ENCODE results near the gene TGFB2. TPM values are rescaled to one million over a fixed set of nuclear protein-coding genes. Genes with fewer than 3 reads are reported as not detected.

Gene TGFB2
- total and polyA plus RNA-seq, 4 donors = 0.21 to 0.75 (median 0.41) TPM

- TF ChIP-seq ZBTB33 (IDR thresholded peaks at IDR 0.05) (no peak), ATF3 (IDR thresholded peaks at IDR 0.05) (no peak), REST (IDR thresholded peaks at IDR 0.05) (no peak), RXRA (IDR thresholded peaks at IDR 0.05) (no peak), RAD21 (IDR thresholded peaks at IDR 0.05) (no peak), EGR1 (IDR thresholded peaks at IDR 0.05; ENCODE audit: low read depth in 2 of 2) (no peak)
- DNase-seq (ENCODE audit: low spot score) = no peak
- Histone ChIP-seq H3K27ac (ENCODE audit: low read depth in 1 of 2, low read length in 2 of 2) (no peak overlapping the region), H3K9me3 (ENCODE audit: control insufficient read depth in 4 of 4, low read length in 3 of 4) (no peaks in the 10 kb centered on the region), H3K27me3 (ENCODE audit: control insufficient read depth in 4 of 4, insufficient read depth in 4 of 4, low read length in 3 of 4) (no peaks in the 10 kb centered on the region), H3K36me3 (ENCODE audit: control insufficient read depth in 4 of 4, insufficient read depth in 3 of 4, low read depth in 1 of 4, low read length in 3 of 4) (no peaks in the 10 kb centered on the region), H3K9ac (ENCODE audit: low read depth in 1 of 2, low read length in 2 of 2) (peak overlapping the region in 1 of 2 donors; percentile 11), H3K4me1 (ENCODE audit: control insufficient read depth in 4 of 4, insufficient read depth in 4 of 4, low read length in 3 of 4) (no peaks in the 10 kb centered on the region), H3K4me3 (ENCODE audit: low read depth in 1 of 3, low read length in 3 of 3) (no peak overlapping the region)
- 83% methylated on average over 4 of the region's 4 CpGs for WGBS
Measured at GRCh38 chr1:218462116-218462515, 117.0 kb downstream of the TGFB2 start.

- Histone ChIP-seq H3K36me3 (ENCODE audit: control insufficient read depth in 4 of 4, insufficient read depth in 3 of 4, low read depth in 1 of 4, low read length in 3 of 4) (no peaks in the 10 kb centered on the region), H3K9me3 (ENCODE audit: control insufficient read depth in 4 of 4, low read length in 3 of 4) (no peaks in the 10 kb centered on the region), H3K4me3 (ENCODE audit: low read depth in 1 of 3, low read length in 3 of 3) (no peak overlapping the region), H3K9ac (ENCODE audit: low read depth in 1 of 2, low read length in 2 of 2) (no peak overlapping the region), H3K27me3 (ENCODE audit: control insufficient read depth in 4 of 4, insufficient read depth in 4 of 4, low read length in 3 of 4) (no peaks in the 10 kb centered on the region), H3K27ac (ENCODE audit: low read depth in 1 of 2, low read length in 2 of 2) (no peak overlapping the region), H3K4me1 (ENCODE audit: control insufficient read depth in 4 of 4, insufficient read depth in 4 of 4, low read length in 3 of 4) (peaks cover 0 to 2% (median 0%) of the 10 kb centered on the region in 4 donors)
- 56% methylated on average over 2 of the region's 2 CpGs for WGBS
- DNase-seq (ENCODE audit: low spot score) = no peak
- no peak for TF ChIP-seq FOXA2 (IDR thresholded peaks at IDR 0.05)
- no peak for TF ChIP-seq ATF3 (IDR thresholded peaks at IDR 0.05)
- no peak for TF ChIP-seq HNF4G (IDR thresholded peaks at IDR 0.05)
Measured at GRCh38 chr1:218462587-218462986, 117.5 kb downstream of the TGFB2 start.

GRCh38 chr1:218463194-218464156 is 118.3 kb downstream of the TGFB2 start:
- Histone ChIP-seq H3K9me3 (ENCODE audit: control insufficient read depth in 4 of 4, low read length in 3 of 4) (no peaks in the 10 kb centered on the region), H3K27me3 (ENCODE audit: control insufficient read depth in 4 of 4, insufficient read depth in 4 of 4, low read length in 3 of 4) (no peaks in the 10 kb centered on the region), H3K36me3 (ENCODE audit: control insufficient read depth in 4 of 4, insufficient read depth in 3 of 4, low read depth in 1 of 4, low read length in 3 of 4) (no peaks in the 10 kb centered on the region), H3K27ac (ENCODE audit: low read depth in 1 of 2, low read length in 2 of 2) (peak overlapping the region; percentile 48 to 60), H3K4me1 (ENCODE audit: control insufficient read depth in 4 of 4, insufficient read depth in 4 of 4, low read length in 3 of 4) (peaks cover 0 to 2% (median 0%) of the 10 kb centered on the region in 4 donors), H3K4me3 (ENCODE audit: low read depth in 1 of 3, low read length in 3 of 3) (no peak overlapping the region), H3K9ac (ENCODE audit: low read depth in 1 of 2, low read length in 2 of 2) (no peak overlapping the region)
- 72% methylated on average over 14 of the region's 14 CpGs for WGBS
- TF ChIP-seq TAF1 (conservative IDR thresholded peaks at IDR 0.05) (no peak), NR2F2 (IDR thresholded peaks at IDR 0.05) (peak; percentile 61), RAD21 (IDR thresholded peaks at IDR 0.05) (no peak), ZBTB33 (IDR thresholded peaks at IDR 0.05) (no peak), FOXA2 (IDR thresholded peaks at IDR 0.05) (no peak), HNF4G (IDR thresholded peaks at IDR 0.05) (no peak), YY1 (IDR thresholded peaks at IDR 0.05) (no peak), GABPA (IDR thresholded peaks at IDR 0.05 in 1 of 2, conservative IDR thresholded peaks at IDR 0.05 in 1 of 2) (no peak), MAX (IDR thresholded peaks at IDR 0.05) (no peak), JUND (IDR thresholded peaks at IDR 0.05) (peak in 1 of 2 donors; percentile 49), FOXA1 (IDR thresholded peaks at IDR 0.05) (no peak), SP1 (IDR thresholded peaks at IDR 0.05) (no peak)
- no peak for DNase-seq (ENCODE audit: low spot score)

Data from liver (tissue), 9 donors.